Heart left ventricle (tissue), 16 donors: ENCODE measurements around the gene STUB1. TPM values are rescaled to one million over a fixed set of nuclear protein-coding genes. Genes with fewer than 3 reads are reported as not detected.
A peak's percentile ranks its signal among the peaks of the same experiment; 100 is the strongest.

Experiments
- ATAC-seq, 4 donors: fragments of 200-7000 bp; cut with Tn5 transposase; one replicate each; pipeline ENCODE4 v1.9.1; 2020 to 2022; ENCODE audit warnings: moderate library complexity in 4 of 4, mild to moderate bottlenecking in 3 of 4, moderate number of reproducible peaks in 1 of 4
- DNase-seq, 5 donors: peaks; one replicate each; pipeline ENCODE4 v3.0.0-alpha.2; 2020
- H3K27ac ChIP-seq, 12 donors: fragments of 200-600 bp; sonication (generic) in 4 of 12; one replicate each; pipeline versions ENCODE4 v1.5.0 to v1.8.0; 2016 to 2022; ENCODE audit warnings: mild to moderate bottlenecking in 2 of 12
- H3K27me3 ChIP-seq, 9 donors: fragments of 200-600 bp; sonication (generic) in 2 of 9; one replicate each; pipeline versions ENCODE4 v1.5.1 to v1.8.0; 2016 to 2022; ENCODE audit warnings: mild to moderate bottlenecking in 3 of 9
- H3K36me3 ChIP-seq, 9 donors: fragments of 200-600 bp; sonication (generic) in 2 of 9; one replicate each; pipeline versions ENCODE4 v1.5.0 to v1.8.0; 2018 to 2022; ENCODE audit warnings: mild to moderate bottlenecking in 2 of 9
- H3K4me1 ChIP-seq, 12 donors: fragments of 200-600 bp; sonication (generic) in 4 of 12; one replicate each; pipeline versions ENCODE4 v1.5.0 to v1.8.0; 2016 to 2022; ENCODE audit warnings: mild to moderate bottlenecking in 3 of 12
- H3K4me3 ChIP-seq, 12 donors: fragments of 200-600 bp; sonication (generic) in 4 of 12; one replicate each; pipeline versions ENCODE4 v1.5.0 to v1.8.0; 2017 to 2022; ENCODE audit warnings: mild to moderate bottlenecking in 9 of 12, moderate library complexity in 4 of 12
- H3K9me3 ChIP-seq, 12 donors: fragments of 200-600 bp; sonication (generic) in 4 of 12; one replicate each; pipeline versions ENCODE4 v1.5.0 to v1.8.0; 2016 to 2022; ENCODE audit warnings: mild to moderate bottlenecking in 1 of 12
- CTCF ChIP-seq, 12 donors: fragments of 200-600 bp; sonication (generic) in 4 of 12; IDR thresholded peaks; one replicate each; pipeline versions ENCODE4 v1.5.0 to v1.8.0; 2018 to 2022; ENCODE audit warnings: antibody characterized with exemption in 12 of 12, mild to moderate bottlenecking in 5 of 12
- POLR2A ChIP-seq, 2 donors: fragments of 450-650 bp; IDR thresholded peaks; one replicate each; pipeline ENCODE4 v1.6.1; 2017; ENCODE audit warnings: antibody characterized with exemption in 2 of 2, mild to moderate bottlenecking in 2 of 2, moderate library complexity in 2 of 2
- WGBS, 4 donors: extraction: QIAGEN DNeasy Blood & Tissue Kit in 2 of 4; methylation state at CpG; one replicate each; pipeline versions ENCODE4 v1.1.5 to v1.1.7; 2013 to 2018; 5-methylcytosine and 5-hydroxymethylcytosine counted together
- intact Hi-C, 10 donors: fragments of 100-400 bp; cut with DNase I; formaldehyde crosslinking; loops; one replicate each; pipeline versions ENCODE4 v1.11.1 to v1.14.2; 2022
- polyA plus RNA-seq, 2 donors: library from polyadenylated mRNA; stranded (reverse); fragments of 200-250 nt; gene quantifications; one replicate each; pipeline ENCODE4 v1.2.3, GENCODE V29; 2013
- total RNA-seq, 9 donors: library from RNA; depleted of rRNA in 2 of 9; stranded (reverse); fragments of >200 nt in 2 of 9; fragmentation: NEBNext Ultra II Directional in 3 of 9; extraction: Animal tissue kit (Norgen Biotek cat#: 25700) in 3 of 9; gene quantifications; one replicate each; pipeline versions ENCODE4 v1.1.0 to v1.2.4, GENCODE V29; 2016 to 2023
- donor health status: ischemic (EF 13 %, LVEDD 7.1; RV severe dilation, severe dysfunction).
- donor health status: healthy with polysubstance abuse.
- donor health status: DM: no; HTN: yes; CAD: no.
- donor health status: DM: no; HTN: no; CAD: no.
- donor health status: ischemic (EF 25% LVEDD 6.9; RV normal size, moderate dysfunction).
- donor health status: ischemic (EF 25% LVEDD 5.7; RV mildly dilated, moderate dysfunction).
- donor health status: healthy.
- donor health status: DM: yes; HTN: yes; CAD: no.
- donor health status: ischemic (EF 35%, LVEDD 5.7; RV mildly dilated, moderate dysfunction).
- donor health status: nonischemic (EF 11% LVEDD 7.7; RV severe dilation, severe dysfunction).
- donor health status: DM: yes; HTN: yes; CAD: no.
- donor health status: PGD.
- donor health status: ischemic (EF 29% LVEDD 5.4; RV normal size, mild dysfunction).
- donor health status: nonischemic (EF 23%, LVEDD 6.1; RV moderate dilation, normal function).

The STUB1 gene
- total and polyA plus RNA-seq, 11 donors: 93.7 to 198 (median 116) TPM

GRCh38 chr16:667780-668518 is 12.3 kb upstream of the STUB1 start, which contains the start of gene RHOT2:
RHOT2 (plus strand) TSS chr16:668132; CDS start chr16:668200, 68 bp downstream.
- H3K36me3 ChIP-seq: peaks cover 0 to 40% (median 38%) of the 10 kb centered on the region in 9 donors
- TF ChIP-seq CTCF (IDR thresholded peaks at IDR 0.05) (peak; percentile 71 to 98 (median 92)), POLR2A (IDR thresholded peaks at IDR 0.05) (peak; percentile 45 to 84)
- peak; percentile 95 to 97 (median 95) for DNase-seq
- intact Hi-C loops: loop anchor here in 2 of 10 donors (10.0 kb wide), 2 partner anchors 243 to 273 kb away; partner anchors contain the start of genes NME4 (in 2 of the 2) and RAB11FIP3 (in 1 of the 2)
- 1% methylated on average over 53 to 78 of the region's 78 CpGs for WGBS, 4 donors
- ATAC-seq: peak; percentile 74 to 93 (median 90)
- no peaks in the 10 kb centered on the region for H3K27me3 ChIP-seq
- H3K27ac ChIP-seq: peak within 1 kb of the TSS; percentile 49 to 99 (median 94)
- peak within 1 kb of the TSS; percentile 67 to 100 (median 98) for H3K4me3 ChIP-seq
- H3K4me1 ChIP-seq: peaks cover 6 to 22% (median 17%) of the 10 kb centered on the region in 12 donors
- no peaks in the 10 kb centered on the region for H3K9me3 ChIP-seq

GRCh38 chr16:668519-669171 is 11.6 kb upstream of the STUB1 start:
- Histone ChIP-seq H3K27me3 (no peaks in the 10 kb centered on the region), H3K4me3 (peak overlapping the region; percentile 67 to 100 (median 98)), H3K36me3 (peaks cover 0 to 46% (median 45%) of the 10 kb centered on the region in 9 donors), H3K27ac (peak overlapping the region; percentile 49 to 99 (median 94)), H3K4me1 (peaks cover 6 to 22% (median 17%) of the 10 kb centered on the region in 12 donors), H3K9me3 (no peaks in the 10 kb centered on the region)
- WGBS, 4 donors: 2 to 7% (median 5%) methylated on average over 33 to 50 of the region's 50 CpGs
- peak in 1 of 4 donors; percentile 1 for ATAC-seq
- TF ChIP-seq CTCF (IDR thresholded peaks at IDR 0.05) (no peak), POLR2A (IDR thresholded peaks at IDR 0.05) (no peak)
- no peak for DNase-seq
- intact Hi-C loops: loop anchor here in 2 of 10 donors (10.0 kb wide), 2 partner anchors 244 to 274 kb away; partner anchors contain the start of genes NME4 (in 2 of the 2) and RAB11FIP3 (in 1 of the 2)

- intact Hi-C loops: loop anchor here in 2 of 10 donors (10.0 kb wide), 2 partner anchors 245 to 275 kb away; partner anchors contain the start of genes NME4 (in 2 of the 2) and RAB11FIP3 (in 1 of the 2)
- peaks cover 0 to 53% (median 47%) of the 10 kb centered on the region in 9 donors for H3K36me3 ChIP-seq
Measured at GRCh38 chr16:669666-670065, 10.5 kb upstream of the STUB1 start.

More at GRCh38 chr16:669666-670065, 10.5 kb upstream of the STUB1 start:
- H3K4me1 ChIP-seq: peaks cover 6 to 29% (median 22%) of the 10 kb centered on the region in 12 donors
- no peak overlapping the region for H3K27ac ChIP-seq
- DNase-seq (no peak), ATAC-seq (no peak)
- TF ChIP-seq POLR2A (IDR thresholded peaks at IDR 0.05) (no peak), CTCF (IDR thresholded peaks at IDR 0.05) (no peak)
- 91 to 94% (median 93%) methylated on average over 10 to 13 of the region's 13 CpGs for WGBS, 4 donors
- H3K9me3 ChIP-seq: no peaks in the 10 kb centered on the region
- H3K4me3 ChIP-seq: peak overlapping the region in 3 of 12 donors; percentile 97 to 100 (median 99)
- H3K27me3 ChIP-seq: no peaks in the 10 kb centered on the region
